Stimulated activated CD4-positive, alpha-beta T cell treated with anti-CD3 and anti-CD28 coated beads, Interleukin-15, amount 100 ng/mL, for 1 hour (primary cell): ENCODE results near the gene ASB6.
A peak's percentile ranks its signal among the peaks of the same experiment; 100 is the strongest.
"Not testable (repeated sequence)": the region's sequence is repeated elsewhere in the genome, so short reads cannot be mapped to it uniquely, and the experiment has no call there.

ENCODE experiments used
- DNase-seq, 2 donors: peaks; one replicate each; pipeline ENCODE4 v3.0.0-alpha.2; 2020; ENCODE audit warnings: low read depth in 1 of 2, low spot score in 1 of 2

ASB6 gene

DNA sequence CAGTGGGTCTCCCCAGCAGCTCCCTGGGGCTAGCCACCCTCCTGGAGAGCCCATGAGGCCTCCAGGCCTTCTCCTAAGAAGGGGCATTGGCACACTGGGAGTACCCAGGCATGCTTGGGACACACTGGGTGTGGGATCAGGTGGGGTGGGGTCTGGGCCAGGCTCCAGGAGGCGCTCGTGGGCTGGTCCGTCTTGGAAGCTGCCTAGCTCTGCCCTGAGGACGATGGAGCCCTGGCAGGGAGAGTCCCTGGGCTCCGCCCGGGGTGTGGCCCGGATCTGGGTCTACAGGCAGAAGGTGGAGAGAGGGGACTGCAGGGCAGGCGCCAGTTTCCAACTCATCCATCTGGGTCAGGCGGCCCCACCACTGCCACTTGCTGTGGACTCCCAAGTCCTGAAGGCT lies 25.9 kb upstream of the ASB6 start:
- DNase-seq, result no peak

DNA sequence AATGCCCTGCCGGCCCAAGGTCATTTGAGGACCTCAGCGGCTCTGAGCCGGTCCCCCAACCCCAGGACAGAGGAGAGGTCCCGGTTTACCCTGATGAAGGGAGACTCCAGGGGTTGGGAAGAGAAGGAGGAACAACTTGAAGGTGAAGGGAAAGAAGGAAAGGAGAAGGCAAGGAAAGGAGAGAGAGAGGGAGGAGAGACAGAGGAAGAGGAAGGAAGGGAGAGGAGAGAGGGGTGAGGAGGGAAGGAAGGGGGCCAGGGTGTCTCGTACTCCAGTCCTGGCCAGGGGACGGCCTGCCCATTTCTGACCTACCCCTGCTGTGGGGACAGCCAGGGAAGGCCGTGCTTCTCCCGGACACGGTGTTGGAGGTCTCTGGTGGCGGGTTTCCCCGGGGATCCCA lies 25.4 kb upstream of the ASB6 start:
- DNase-seq, result no peak

DNA sequence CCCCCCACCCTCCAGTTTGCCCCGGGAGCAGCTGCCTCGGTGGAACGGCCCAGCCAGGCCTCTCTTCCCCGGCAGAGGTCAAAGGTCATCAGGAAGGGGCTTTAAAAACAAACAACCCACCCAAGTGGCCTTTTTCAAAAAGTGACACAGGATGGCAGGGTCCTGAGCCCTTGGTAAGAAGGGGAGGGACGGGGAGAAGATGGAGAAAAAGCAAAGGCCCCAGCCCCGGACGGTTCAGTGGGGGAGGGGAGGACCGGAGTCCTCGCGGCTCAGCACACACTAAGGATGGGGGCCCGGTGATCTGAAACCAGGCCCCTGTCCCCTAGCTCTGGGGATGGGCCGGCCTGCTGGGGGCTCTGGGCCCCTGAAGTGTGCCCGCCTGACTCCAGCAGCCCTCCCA lies 24.6 kb upstream of the ASB6 start:
- DNase-seq, result no peak

DNA sequence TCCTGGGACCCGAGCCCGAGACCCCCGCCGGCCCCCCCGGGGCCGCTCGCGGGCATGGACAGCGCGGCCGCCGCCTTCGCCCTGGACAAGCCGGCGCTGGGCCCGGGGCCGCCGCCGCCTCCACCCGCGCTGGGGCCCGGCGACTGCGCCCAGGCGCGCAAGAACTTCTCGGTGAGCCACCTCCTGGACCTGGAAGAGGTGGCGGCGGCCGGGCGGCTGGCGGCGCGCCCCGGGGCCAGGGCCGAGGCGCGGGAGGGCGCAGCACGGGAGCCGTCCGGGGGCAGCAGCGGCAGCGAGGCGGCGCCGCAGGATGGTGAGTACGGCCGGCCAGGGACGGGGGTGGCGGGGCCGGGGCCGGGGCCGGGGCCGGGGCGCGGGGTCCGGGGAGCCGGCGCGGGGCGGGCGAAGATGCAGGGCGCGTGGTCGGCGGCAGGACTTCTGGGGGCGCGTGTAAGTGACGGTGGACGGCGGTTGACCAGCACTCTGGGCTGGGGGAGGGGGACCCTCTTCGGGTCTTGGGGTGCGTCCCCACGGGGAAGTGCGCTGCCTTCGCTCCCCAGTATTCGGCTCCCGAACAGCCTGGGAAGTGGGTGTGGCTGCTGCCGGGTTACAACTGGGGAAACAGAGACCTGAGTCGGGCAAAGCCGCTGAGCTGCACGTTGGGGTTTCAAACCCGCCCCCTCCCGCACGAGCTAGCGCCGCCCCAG lies 24.0 kb upstream of the ASB6 start:
- no peak for DNase-seq

DNA sequence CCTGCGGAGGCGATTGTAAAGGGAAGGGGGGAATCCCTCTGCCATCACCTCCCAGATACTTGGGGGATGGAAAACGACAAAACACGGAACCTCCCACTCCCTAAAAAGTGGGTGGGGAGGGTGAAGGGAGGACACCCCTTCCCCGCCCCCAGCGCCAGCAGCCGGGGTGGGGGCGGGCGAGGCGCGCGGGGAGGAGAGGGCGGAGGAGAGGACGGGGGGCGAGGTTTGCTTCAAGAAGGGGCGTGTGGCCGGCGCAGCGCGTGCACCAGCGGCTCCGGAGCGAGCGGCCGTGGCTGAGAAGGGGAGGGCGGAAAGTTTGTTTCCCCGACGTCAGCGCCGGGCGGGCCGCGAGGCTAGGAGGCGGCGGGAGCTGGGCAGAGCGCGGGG lies 23.4 kb upstream of the ASB6 start, which contains the start of gene PRRX2:
Gene PRRX2 (plus strand): TSS at position 259 of the 387 bp plus-strand sequence. CDS start 221 bp downstream, outside the sequence.
- DNase-seq, result peak in 1 of 2 donors; percentile 17

DNA sequence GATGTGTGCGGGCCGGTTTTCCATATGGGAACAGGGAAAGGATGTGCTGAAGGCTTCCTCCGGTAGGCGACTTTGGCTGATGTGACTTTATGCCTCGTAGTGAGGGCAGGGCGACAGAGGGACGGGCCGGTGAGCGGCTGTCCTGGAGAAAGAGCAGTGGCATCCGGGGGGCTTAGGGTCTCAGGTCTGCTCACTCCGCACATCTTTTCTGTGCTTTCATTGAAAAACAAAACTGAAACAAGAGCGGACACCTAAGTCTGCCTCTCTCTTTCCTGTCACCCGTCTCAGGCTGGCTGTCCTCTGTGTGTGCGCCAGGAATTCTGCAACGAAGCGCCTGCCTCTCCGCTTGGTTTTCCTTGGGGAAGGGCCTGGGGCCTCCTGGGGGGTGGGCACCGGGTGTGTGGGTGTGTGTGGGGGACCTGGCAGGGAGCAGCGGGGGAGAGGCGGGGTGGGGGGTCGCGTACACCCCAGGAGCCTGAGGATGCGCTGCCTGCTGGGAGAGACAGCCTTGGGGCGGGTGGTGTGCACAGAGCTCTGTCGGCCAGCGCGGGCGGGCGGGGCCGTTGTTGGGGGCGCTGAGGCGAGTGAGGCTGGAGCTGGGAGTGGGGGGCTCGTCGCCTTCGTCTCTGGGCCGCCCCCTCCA lies 22.9 kb upstream of the ASB6 start:
- DNase-seq, result no peak

DNA sequence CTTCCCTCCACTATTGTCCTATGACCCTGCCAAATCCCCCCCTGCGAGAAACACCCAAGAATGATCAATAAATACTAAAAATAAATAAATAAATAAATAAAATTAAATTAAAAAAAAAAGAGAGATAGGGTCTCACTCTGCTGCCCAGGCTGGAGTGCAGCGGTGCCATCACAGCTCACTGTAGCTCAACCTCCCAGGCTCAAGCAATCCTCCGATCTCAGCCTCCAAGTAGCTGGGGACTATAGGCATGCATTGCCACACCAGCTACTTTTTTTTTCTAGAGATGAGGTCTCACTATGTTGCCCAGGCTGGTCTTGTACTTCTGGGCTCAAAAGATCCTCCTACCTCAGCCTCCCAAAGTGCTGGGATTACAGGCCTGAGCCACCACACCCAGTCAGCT lies 20.3 kb upstream of the ASB6 start:
- not testable (repeated sequence) for DNase-seq

DNA sequence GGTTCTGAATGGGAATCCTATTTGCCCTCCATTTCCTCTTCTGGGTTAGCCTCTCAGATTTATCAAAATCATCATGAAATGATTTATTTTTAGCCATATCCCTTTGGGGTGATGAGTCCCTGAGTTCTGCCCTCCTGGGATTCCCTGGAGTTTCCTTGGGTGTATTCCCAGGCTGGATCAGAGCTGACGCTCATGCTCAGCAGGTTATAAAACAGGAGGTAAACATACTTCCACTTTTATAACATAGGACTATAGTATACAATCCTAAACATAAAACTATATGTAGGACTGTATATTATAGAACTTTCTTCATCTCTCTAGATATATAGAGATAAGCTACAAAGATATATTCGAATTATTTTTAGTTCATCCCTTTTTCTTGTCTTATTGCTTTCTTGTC lies 19.1 kb upstream of the ASB6 start:
- no peak for DNase-seq

DNA sequence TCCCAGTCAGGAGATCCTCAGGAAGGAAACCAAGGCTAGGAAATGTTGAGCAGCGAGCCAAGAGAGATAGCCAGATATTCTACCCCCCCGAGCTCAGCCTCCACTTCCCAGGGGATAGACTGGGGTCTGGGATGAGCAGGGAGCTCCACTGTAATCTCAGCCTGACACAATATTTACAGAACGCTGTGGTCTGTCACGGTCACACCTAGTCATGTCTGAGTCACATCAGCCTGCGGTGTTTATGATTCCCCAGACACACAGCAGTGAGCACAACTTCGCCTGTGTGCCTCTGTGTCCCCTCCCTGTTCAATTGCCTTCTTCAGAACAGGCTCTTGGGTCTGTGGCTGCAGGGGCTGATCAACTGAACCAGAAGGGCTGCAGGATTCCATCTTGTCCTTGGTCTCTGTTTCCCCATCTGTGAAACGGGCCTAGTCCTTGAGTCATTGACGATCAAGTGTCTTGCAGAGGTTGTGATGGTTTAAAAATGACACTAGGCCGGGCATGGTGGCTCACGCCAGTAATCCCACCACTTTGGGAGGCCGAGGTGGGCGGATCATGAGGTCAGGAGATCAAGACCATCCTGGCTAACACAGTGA lies 14.9 kb upstream of the ASB6 start:
- DNase-seq, result no peak

DNA sequence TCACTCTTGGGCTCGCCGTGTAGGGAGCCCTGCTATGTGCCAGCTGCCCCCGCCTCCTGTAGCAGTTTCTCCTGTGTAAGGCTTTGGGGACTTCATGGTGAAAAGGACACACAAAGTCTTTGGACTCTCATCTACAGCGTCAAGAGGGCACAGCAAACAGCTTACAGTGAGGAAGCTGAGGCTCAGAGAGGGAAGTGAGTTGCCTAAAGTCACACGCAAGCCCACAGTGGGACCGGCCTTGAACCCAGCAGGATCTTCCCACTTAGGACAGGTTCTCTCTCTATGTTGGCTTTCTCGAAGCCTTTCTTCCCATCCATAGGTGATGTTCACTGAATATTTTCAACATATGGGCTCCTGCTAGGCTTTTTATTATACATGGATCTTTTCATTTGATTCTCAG lies 13.7 kb upstream of the ASB6 start:
- DNase-seq, result no peak

DNA sequence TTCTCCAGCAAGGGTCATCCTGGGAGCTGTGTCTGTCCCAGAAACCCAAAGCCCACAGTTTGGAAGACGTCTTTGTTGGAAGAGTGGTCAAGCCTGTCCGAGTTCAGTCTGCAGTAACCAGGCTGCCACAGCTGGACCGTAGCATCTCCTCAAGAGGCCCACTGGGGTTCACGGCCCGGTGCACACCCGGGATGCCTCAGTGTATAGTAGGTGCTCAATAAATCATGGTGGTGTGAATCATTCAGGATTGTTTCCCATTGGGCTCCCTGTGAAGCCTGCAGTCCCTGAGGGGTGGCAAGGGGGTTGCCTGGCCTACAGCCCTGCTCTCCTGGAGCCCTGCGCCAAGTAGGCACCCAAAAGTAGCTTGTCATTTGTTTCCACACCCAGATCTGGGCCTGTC lies 13.2 kb upstream of the ASB6 start:
- no peak for DNase-seq

DNA sequence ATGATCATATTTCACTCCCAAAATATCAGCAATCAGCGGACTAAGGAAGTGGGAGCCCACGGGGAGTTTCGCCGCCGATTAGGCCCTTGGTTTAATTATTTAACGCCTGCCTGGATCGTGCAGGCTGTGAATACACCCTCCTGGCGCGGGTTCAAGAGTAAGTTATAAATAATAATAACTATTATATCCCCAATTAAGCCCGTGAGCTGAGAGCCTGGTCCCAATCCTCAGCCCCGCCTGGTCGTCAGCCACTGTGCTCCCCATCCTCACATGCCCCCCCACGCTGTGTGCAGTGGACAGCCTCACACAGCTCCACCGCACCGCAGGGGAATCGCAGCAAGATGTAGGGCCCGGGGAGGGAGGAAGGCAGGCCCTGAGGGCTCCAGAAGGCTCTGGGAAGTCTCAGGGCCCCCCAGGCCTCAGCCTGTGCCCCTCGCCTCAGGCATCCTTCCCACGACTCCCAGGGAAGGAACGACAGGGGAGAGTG lies 12.6 kb upstream of the ASB6 start:
- DNase-seq, result no peak

DNA sequence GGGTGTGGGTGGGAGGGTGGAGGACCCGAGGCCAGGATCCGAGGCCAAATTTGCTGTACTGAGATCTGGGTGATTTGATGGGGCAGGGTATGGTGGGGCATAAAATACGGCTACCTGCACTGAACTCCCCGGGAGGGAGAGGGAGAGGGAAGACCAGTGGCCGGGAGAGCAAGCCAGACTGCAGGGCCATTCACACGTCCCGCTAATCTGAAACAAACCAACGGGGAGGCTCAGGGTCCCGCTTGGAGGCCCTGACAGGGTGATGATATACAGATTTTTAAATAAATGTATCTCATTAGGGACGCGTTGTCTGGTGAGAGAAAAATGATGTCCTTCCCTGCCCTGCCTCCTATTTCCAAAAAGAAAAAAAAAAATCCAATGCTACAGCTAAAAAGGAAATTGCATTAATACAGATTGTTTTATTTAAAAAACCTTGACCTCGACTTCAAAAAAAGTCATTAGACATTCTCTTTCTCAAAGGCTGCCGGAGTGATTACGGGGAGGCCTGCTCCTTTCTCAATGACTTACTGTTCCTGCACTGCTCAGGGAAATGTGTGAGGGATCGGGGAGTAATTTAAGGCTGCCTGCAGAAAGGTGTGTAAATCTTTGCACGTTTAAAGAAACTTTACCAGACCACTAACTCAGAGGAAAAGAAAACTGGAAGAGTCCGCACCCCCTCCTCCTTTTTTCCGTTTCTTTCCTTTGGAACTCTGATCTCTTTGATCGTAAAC lies 12.0 kb upstream of the ASB6 start:
- no peak for DNase-seq

DNA sequence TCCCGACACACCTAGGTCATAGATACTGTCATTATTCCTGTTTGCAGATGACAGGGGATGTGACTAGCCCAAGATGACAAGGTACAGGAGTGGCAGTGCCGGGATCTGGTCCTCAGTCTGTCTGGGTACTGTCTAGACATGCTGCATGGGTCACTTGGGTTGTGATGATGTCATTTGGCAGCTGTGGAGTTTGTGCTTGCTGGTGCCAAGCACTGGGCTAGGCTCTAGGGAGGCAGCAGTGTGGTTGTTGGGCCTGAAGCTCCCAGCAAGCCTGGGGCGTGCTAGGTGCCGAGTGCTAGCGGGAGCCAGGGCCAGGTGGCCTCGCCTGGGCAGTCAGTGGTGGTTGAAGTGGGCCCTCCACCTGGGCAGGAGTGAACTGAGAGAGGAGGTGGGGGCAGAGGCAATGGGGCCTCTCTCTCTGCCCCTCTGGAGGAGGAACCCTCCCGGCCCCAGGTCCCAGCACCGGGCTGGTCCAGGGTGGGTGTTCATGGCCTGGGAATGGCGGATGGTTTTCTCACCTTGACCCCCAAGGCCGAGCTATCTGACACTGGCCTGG lies 8.8 kb upstream of the ASB6 start:
- DNase-seq, result no peak

DNA sequence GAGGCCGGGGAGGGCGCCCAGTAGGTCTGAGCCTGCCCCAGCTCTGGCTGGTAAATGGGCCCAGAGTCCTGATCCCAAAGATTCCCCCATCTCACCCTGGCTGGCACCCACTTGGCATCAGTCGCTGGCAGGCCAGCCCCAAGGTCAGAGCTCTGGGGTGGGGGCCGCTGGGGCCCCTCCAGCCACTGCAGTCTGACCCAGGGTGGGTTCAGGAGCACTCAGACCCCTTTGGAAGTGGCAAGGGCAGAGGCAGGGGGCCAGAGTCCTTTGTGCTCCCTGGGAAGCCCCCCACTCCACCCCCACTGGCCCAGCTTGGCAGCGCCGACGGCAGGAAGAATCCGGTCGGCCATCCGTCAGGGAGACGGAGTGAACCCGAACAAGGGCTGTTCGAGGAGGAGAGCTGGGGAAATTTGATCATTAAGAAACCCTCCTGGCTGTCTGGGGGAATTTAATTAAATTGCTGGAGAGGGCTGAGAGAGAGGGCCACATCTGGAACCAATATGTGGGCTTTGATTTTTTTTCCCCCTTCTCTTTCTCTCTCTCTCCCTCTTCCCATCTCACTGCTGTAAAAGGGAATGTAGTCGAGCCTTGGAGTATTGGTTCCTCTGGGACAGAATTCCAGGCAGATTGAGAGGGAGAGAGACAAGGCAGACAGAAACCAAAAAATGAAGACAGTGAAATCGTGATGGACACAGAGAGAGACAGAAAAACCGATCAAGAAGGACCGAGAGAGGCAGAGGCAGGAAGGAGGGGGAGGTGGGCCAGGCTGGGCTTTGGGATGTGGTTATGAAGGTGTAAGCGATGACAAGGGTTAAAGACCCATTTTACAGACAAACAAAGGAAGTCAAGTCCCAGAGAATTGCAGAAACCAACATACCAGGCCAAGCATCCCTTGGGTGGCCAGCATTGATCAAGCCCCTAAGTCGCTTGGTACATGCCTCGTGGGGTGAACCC lies 8.1 kb upstream of the ASB6 start:
- no peak for DNase-seq

DNA sequence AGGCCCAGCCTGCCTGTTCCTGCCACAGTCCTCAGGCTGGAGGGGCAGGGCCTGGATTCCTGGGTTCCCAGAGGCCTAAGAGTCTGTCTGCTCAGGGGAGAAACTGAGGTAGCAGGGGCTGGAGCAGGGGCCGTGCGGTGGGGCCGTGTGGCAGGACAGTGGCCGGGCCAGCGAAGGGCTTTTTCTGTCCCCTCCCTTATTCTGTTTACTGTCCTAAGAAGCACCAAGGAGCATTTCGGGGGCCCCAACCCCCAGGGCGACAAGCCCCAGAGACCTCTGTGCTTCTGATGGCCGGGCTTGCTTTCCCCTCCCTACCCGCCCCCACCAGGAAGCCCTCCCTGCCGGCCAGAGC lies 6.8 kb upstream of the ASB6 start:
- no peak for DNase-seq

DNA sequence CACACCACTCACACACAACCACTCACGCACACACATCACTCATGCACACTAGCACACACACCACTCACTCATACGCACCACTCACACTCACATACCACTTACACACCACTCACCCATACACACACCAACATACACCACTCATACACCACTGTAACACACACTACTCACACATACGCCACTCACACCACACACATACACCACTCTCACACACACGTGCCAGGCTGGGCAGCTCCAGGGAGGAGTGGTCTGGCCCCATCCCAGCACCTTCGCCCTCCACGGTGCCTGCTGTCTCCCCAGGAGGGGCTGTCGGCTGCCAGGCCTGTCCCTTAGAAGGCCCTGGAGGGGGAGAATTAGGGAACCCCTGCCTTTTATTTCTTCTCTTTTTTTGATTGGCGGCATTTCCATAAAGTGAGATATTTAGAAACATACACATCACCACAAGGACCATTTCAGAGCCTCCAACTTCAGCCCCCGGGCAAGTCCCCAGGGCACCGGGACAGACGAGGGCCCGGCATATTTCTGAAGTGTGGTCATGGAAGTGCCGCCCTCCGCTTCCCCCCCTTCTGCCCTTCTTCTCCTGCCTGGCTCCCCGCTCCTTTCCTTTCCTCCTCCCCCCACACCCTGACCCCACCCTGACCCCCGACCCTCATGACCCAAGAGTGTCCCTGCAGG lies 6.3 kb upstream of the ASB6 start:
- DNase-seq, result no peak

DNA sequence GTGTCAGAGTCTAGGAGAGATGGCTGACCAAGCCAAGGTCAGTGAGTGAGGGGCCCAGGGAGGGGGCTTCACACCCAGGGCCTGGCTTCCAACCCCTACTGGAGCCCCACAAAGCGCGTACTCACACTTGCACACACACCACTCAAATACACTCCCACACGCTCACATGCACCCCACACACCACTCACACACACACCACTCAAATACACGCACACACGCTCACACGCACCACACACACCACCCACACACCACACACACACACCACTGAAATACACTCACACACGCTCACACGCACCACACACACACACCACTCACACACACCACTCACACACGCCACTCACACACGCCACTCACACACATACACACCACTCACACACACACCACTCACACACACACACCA lies 5.7 kb upstream of the ASB6 start:
- DNase-seq, result no peak

DNA sequence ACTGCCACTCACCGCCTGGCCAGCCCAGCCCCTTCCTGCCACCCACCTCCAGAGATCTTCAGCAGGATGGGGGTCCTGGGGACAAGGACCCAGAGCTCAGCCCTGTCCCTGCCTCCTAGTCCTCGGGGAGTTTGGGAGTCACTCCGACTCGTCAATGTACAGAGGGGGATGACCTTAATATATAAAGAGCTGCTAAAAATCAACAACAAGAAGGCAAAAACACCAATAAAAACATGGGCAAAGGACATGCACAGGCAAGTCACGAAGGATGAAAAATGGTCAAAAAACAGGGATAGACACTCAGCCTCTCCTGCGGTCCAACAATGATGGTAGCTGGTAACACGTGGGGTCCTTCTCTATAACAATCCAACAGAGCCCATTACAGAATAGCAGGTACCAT lies 4.7 kb upstream of the ASB6 start:
- DNase-seq, result no peak

DNA sequence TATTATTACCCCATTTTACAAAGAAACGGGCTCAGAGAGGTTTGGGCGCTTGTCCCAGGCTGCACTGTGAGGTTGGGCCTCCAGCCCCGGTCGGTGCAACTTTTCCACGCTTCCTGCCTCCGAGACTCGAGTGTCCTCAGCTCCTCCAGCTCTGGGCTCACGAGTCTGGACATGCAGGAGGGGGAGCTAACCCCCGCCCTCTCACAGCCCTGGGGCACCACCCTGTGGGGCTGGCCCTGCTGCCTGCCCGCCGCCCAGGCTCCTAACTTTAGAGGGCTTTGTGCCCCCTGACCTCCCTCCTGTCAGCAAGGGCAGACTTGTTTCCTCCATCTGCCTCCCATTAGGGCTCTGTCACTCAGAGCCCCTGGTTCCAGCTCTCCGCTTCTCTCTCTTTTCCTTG lies 4.3 kb upstream of the ASB6 start:
- DNase-seq, result no peak
